HFF-Myc (cell line): ENCODE results near the gene NPL.

ENCODE experiments used
- DNase-seq: peaks from one replicate; pipeline ENCODE4 v3.0.0-alpha.2; 2011; ENCODE audit warnings: low read depth; ENCODE audit errors: extremely low read depth
- H3K4me3 ChIP-seq: replicated peaks from 2 replicates; pipeline ENCODE4 v1.5.1; 2011; ENCODE audit warnings: low read depth, mild to moderate bottlenecking, control low read depth, low read length
- CTCF ChIP-seq: IDR thresholded peaks from 2 replicates; pipeline ENCODE4 v1.5.1; 2012; ENCODE audit warnings: mild to moderate bottlenecking, low read depth, low read length, control low read depth; ENCODE audit errors: missing control alignments

The NPL gene

GRCh38 chr1:182809414-182809957, 19.9 kb downstream of the NPL start:
- DNase-seq, result no peak
- TF ChIP-seq CTCF, result no peak
- H3K4me3 ChIP-seq, result no peak overlapping the region

- H3K4me3 ChIP-seq, result no peak overlapping the region
- no peak for DNase-seq
- no peak for TF ChIP-seq CTCF
Measured at GRCh38 chr1:182811975-182812722, 22.6 kb downstream of the NPL start.

- TF ChIP-seq CTCF, result no peak
- no peak for DNase-seq
- no peak overlapping the region for H3K4me3 ChIP-seq
Measured at GRCh38 chr1:182816863-182817262, 27.3 kb downstream of the NPL start.

GRCh38 chr1:182817802-182818201, 28.2 kb downstream of the NPL start:
- DNase-seq, result no peak
- TF ChIP-seq CTCF, result no peak

GRCh38 chr1:182823220-182823619, 33.6 kb downstream of the NPL start:
- no peak for DNase-seq
- no peak for TF ChIP-seq CTCF
- H3K4me3 ChIP-seq, result no peak overlapping the region

More at GRCh38 chr1:182817802-182818201, 28.2 kb downstream of the NPL start:
- H3K4me3 ChIP-seq, result no peak overlapping the region

- no peak overlapping the region for H3K4me3 ChIP-seq
- no peak for TF ChIP-seq CTCF
- DNase-seq, result no peak
Measured at GRCh38 chr1:182826892-182827291, 37.3 kb downstream of the NPL start.
